HT-29 (cell line): ENCODE measurements around the gene TLX2. TPM values are rescaled to one million over a fixed set of nuclear protein-coding genes. Genes with fewer than 3 reads are reported as not detected.
"Not testable (repeated sequence)": the region's sequence is repeated elsewhere in the genome, so short reads cannot be mapped to it uniquely, and the experiment has no call there.

Experiments used
- DNase-seq: peaks from one replicate; pipeline ENCODE4 v3.0.0-alpha.2; 2015; ENCODE audit warnings: low spot score
- total RNA-seq: library from RNA; depleted of rRNA; stranded (reverse); fragments of >200 nt; shearing (Covaris generic); gene quantifications from 2 replicates; pipeline ENCODE4 v1.2.3, GENCODE V29; 2014; rRNA removed

Gene TLX2
- total RNA-seq, 1 experiment from 2014 or later: 0.08 TPM

- DNase-seq: peak; percentile 69
These were observed 40.7 kb downstream of the TLX2 start for GRCh38 chr2:74554820-74555531.

- no peak for DNase-seq
These were observed 41.4 kb downstream of the TLX2 start for GRCh38 chr2:74555610-74556103.

GRCh38 chr2:74556159-74556558 is 41.9 kb downstream of the TLX2 start:
- DNase-seq: no peak

- DNase-seq: no peak
These were observed 42.7 kb downstream of the TLX2 start for GRCh38 chr2:74556831-74557370.

- no peak for DNase-seq
These were observed 44.3 kb downstream of the TLX2 start for GRCh38 chr2:74558284-74559230.

- DNase-seq: no peak
These were observed 45.7 kb downstream of the TLX2 start for GRCh38 chr2:74559912-74560311.

GRCh38 chr2:74560591-74560990 is 46.3 kb downstream of the TLX2 start:
- no peak for DNase-seq

- not testable (repeated sequence) for DNase-seq
These were observed 46.8 kb downstream of the TLX2 start for GRCh38 chr2:74561022-74561421.

GRCh38 chr2:74562126-74562775 is 48.0 kb downstream of the TLX2 start:
- no peak for DNase-seq

- DNase-seq: no peak
These were observed 50.0 kb downstream of the TLX2 start for GRCh38 chr2:74564222-74564621.

- DNase-seq: no peak
These were observed 52.0 kb downstream of the TLX2 start for GRCh38 chr2:74566076-74566753.

GRCh38 chr2:74566754-74567085 is 52.5 kb downstream of the TLX2 start:
- DNase-seq: no peak

Other genes with a start within 250 kb of the TLX2 start
- gene SLC4A5, start 171.0 kb upstream of the TLX2 start, total RNA-seq: 0.36 TPM in 1 of 2 replicates, not detected in the other
- gene DCTN1, start 134.1 kb upstream of the TLX2 start, total RNA-seq: 48.7 and 52.5 TPM in 2 replicates
- 3.2 and 3.9 TPM in 2 replicates for gene C2orf81, start 92.8 kb upstream of the TLX2 start, total RNA-seq
- 50.8 and 52.3 TPM in 2 replicates for gene WDR54, start 92.7 kb upstream of the TLX2 start, total RNA-seq
- gene RTKN, start 72.5 kb upstream of the TLX2 start, total RNA-seq: 115 and 128 TPM in 2 replicates
- 26.0 and 34.6 TPM in 2 replicates for gene INO80B, start 59.4 kb upstream of the TLX2 start, total RNA-seq
- gene WBP1, start 56.0 kb upstream of the TLX2 start, total RNA-seq: 71.2 and 76.1 TPM in 2 replicates
- gene MOGS, start 49.1 kb upstream of the TLX2 start, total RNA-seq: 84.7 and 91.9 TPM in 2 replicates
- 39.4 and 55.2 TPM in 2 replicates for gene MRPL53, start 41.8 kb upstream of the TLX2 start, total RNA-seq
- 26.7 and 31.9 TPM in 2 replicates for gene CCDC142, start 31.5 kb upstream of the TLX2 start, total RNA-seq
- 12.8 and 13.4 TPM in 2 replicates for gene TTC31, start 31.4 kb upstream of the TLX2 start, total RNA-seq
- 4.8 and 5.0 TPM in 2 replicates for gene LBX2, start 14.8 kb upstream of the TLX2 start, total RNA-seq
- 17.2 and 20.1 TPM in 2 replicates for gene PCGF1, start 6.8 kb upstream of the TLX2 start, total RNA-seq
- gene DQX1, start 11.8 kb downstream of the TLX2 start, total RNA-seq: 0.47 and 1.3 TPM in 2 replicates
- 222 and 224 TPM in 2 replicates for gene AUP1, start 15.3 kb downstream of the TLX2 start, total RNA-seq
- gene HTRA2, start 15.5 kb downstream of the TLX2 start, total RNA-seq: 44.7 and 49.2 TPM in 2 replicates
- 0.74 and 2.2 TPM in 2 replicates for gene LOXL3, start 39.5 kb downstream of the TLX2 start, total RNA-seq
- 17.9 and 18.3 TPM in 2 replicates for gene DOK1, start 40.3 kb downstream of the TLX2 start, total RNA-seq
- not detected in 2 replicates for gene M1AP, start 133.9 kb downstream of the TLX2 start, total RNA-seq
- gene SEMA4F, start 139.8 kb downstream of the TLX2 start, total RNA-seq: 0.76 and 2.5 TPM in 2 replicates